Measurements from ENCODE around the gene INHBC.

Gene INHBC

DNA sequence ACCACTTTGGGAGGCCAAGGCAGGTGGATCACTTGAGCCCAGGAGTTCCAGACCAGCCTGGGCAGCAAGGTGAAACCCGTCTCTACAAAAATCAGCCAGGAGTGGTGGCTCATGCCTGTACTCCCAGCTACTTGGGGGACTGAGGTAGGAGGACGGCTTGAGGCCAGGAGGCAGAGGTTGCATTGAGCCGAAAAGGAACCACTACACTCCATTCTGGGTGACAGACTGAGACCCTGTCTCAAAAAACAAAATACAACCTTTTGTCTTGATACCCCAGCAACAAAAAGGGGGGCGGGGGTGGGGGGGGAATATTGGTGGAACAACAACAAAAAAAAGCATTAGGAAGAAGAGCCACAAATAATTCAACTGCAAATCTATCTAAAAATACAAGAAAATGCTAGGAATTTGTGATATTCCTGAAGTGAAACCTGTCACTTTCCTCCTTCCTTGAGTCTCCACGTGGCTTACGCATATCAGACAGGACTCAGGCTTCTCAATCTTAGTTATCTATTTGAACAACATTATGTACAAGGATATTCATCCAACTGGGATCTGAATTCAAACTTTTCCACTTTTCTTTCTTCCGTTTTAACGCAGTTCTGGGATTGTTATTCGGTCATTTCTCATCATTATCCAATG lies 5.0 kb upstream of the INHBC start:
- no peak for DNase-seq (ENCODE audit: low read depth)
- peak overlapping the region; percentile 80 for H3K4me3 ChIP-seq (ENCODE audit: low read depth, low read length)
- TF ChIP-seq, protein P1, sequence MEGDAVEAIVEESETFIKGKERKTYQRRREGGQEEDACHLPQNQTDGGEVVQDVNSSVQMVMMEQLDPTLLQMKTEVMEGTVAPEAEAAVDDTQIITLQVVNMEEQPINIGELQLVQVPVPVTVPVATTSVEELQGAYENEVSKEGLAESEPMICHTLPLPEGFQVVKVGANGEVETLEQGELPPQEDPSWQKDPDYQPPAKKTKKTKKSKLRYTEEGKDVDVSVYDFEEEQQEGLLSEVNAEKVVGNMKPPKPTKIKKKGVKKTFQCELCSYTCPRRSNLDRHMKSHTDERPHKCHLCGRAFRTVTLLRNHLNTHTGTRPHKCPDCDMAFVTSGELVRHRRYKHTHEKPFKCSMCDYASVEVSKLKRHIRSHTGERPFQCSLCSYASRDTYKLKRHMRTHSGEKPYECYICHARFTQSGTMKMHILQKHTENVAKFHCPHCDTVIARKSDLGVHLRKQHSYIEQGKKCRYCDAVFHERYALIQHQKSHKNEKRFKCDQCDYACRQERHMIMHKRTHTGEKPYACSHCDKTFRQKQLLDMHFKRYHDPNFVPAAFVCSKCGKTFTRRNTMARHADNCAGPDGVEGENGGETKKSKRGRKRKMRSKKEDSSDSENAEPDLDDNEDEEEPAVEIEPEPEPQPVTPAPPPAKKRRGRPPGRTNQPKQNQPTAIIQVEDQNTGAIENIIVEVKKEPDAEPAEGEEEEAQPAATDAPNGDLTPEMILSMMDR (IDR thresholded peaks at IDR 0.05; ENCODE audit: control insufficient read depth, extremely low read depth, insufficient read depth), result no peak

DNA sequence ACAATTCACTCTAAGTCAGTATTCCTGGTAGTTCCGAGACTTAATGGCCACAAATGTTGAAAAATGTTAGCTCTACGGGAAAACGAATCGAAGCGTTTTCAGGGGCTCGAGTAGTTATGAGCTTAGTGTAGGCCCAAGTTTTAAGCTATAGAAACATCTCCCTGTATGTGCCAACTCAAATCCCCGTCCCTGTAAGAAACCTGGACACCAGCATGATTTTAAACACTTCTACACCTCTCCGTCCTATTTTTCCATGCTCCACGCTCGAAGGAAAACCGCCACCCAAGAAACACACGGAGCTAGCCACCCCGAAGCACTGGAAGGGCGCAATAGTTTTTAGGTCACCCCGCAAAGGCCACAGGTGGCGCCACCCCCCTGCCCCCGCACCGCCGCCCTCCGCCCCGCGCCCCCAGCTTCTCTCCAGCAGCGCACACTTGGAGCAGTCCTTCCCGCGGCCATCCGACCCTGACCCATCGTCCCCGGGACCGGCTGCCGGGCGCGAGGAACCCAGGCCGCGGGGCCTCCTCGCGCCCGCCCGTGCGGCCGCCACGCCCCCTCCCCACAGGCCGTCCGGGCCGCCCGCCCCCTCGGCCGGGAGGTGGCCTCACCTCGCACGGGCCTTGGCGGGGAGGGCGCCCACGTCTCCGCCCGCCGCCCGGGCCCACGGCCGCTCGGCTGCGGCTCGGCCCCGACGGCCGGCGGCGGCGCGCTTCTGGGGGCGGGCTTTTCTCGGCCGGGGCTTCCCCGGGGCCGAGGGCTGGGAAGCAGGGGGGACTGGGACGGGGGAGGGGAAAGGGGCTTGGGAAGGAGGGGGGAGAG lies 4.3 kb upstream of the INHBC start:
- H3K4me3 ChIP-seq (ENCODE audit: low read depth, low read length), result peak overlapping the region; percentile 80
- DNase-seq (ENCODE audit: low read depth), result no peak
- TF ChIP-seq, protein P1 (IDR thresholded peaks at IDR 0.05; ENCODE audit: control insufficient read depth, extremely low read depth, insufficient read depth), result no peak

DNA sequence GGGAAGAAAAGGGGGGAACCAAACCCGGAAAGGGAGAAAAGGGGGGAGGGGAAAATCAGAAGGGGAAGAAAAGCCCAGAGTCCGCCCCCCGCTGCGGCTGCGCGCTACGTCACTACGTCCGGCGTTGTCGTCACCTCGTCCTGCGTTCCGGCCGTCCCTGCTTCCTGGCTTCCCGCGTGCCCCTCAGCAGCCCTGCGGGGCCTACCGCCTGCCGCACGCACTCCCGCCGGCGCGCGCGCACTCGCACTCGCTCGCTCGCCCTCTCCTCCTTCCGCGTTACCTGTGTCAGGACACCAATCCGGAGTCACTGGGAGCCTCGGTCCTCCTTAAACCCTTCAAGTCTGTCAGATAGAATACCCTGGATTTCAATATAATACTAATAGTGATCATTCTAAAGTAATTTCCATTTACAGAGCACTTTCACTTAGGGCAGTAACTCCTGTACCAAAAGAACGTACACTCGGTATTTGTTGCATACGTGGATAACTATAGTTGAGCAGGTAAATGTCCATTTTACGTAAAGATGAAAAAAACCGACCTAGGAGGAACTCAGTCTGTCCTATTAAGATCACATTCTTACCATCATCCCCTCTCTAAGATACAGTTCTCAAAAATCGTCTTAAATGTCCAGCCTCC lies 3.5 kb upstream of the INHBC start, which contains the start of gene R3HDM2:
R3HDM2 (minus strand) TSS at position 113 of the 636 bp plus-strand sequence. CDS start 120,615 bp downstream, outside the sequence.
- TF ChIP-seq, protein P1 (IDR thresholded peaks at IDR 0.05; ENCODE audit: control insufficient read depth, extremely low read depth, insufficient read depth), result 0 out of 2 replicates have a peak, but pooled peaks have one; percentile 9
- peak; percentile 85 for DNase-seq (ENCODE audit: low read depth)
- peak within 1 kb of the TSS; percentile 80 for H3K4me3 ChIP-seq (ENCODE audit: low read depth, low read length)

DNA sequence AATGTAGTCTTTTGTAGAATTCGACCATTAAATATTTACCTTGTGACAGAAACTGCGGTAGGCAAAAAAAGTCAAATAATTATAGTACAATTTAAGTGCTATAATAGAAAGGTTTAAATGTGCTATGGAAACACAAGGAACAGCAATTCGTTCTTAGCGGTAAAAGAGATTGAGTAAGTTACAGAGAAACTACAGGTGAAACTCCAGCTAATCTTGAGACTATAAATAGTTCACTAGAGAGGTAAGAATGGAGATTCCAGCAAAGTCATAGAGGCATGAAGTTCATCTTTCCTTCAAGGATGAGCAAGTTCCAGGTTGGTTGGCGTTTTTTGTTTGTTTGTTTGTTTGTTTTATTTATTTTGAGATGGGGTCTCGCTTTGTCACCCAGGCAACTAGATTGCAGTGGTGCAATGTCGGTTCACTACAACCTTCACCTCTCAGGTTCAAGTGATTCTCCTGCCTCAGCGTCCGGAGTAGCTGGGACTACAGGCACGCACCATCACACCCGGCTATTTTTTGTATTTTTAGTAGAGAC lies 2.9 kb upstream of the INHBC start:
- peak overlapping the region; percentile 80 for H3K4me3 ChIP-seq (ENCODE audit: low read depth, low read length)
- TF ChIP-seq, protein P1 (IDR thresholded peaks at IDR 0.05; ENCODE audit: control insufficient read depth, extremely low read depth, insufficient read depth), result no peak
- no peak for DNase-seq (ENCODE audit: low read depth)

DNA sequence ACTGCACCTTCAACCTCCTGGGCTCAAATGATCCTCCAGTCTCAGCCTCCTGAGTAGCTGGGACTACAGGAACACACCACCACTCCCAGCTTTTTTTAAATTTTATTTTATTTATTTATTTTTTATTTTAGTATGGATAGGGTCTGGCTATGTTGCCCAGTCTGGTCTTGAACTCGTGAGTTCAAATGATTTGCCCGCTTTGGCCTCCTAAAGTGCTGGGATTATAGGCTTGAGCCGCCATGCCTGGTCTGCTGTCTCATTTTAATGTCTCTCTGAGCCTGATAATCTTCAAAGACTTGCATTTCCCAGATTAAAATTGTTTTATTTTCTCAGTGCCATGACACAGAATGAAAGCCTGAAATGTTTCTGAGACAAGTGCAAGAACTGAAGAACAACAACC lies 1.2 kb upstream of the INHBC start:
- TF ChIP-seq, protein P1 (IDR thresholded peaks at IDR 0.05; ENCODE audit: control insufficient read depth, extremely low read depth, insufficient read depth), result no peak
- no peak for DNase-seq (ENCODE audit: low read depth)
- H3K4me3 ChIP-seq (ENCODE audit: low read depth, low read length), result no peak overlapping the region

DNA sequence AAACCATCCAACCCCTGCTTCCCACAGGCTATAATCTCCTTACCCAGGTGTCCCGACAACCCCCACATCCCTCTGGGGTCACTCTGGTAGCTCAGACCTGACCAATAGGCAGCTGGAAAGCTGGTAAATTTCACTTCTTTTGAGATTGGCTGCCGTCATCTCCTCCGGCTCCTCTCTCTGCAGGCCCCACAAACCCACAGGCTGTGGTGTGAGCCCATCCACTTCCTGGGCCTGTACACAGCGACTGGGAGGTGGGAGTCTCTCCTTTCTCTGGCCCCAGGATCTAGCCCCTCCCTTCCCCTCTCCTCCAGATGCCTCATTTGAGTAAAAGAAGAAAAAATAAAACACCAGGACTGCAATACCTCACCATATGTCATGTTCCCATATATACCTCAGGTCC lies 709 bp downstream of the INHBC start:
- H3K4me3 ChIP-seq (ENCODE audit: low read depth, low read length), result no peak overlapping the region
- TF ChIP-seq, protein P1 (IDR thresholded peaks at IDR 0.05; ENCODE audit: control insufficient read depth, extremely low read depth, insufficient read depth), result no peak
- DNase-seq (ENCODE audit: low read depth), result no peak
